AG09319 (cell line): Measurements from ENCODE around the gene MPZL3.

Experiments
- DNase-seq: peaks from one replicate; pipeline ENCODE4 v3.0.0-alpha.2; 2010; ENCODE audit warnings: low read depth; ENCODE audit errors: extremely low read depth
- CTCF ChIP-seq: IDR thresholded peaks from 2 replicates; pipeline ENCODE4 v1.5.1; 2011; ENCODE audit warnings: low read depth, mild to moderate bottlenecking, inconsistent platforms, low read length, moderate library complexity

The MPZL3 gene

DNA sequence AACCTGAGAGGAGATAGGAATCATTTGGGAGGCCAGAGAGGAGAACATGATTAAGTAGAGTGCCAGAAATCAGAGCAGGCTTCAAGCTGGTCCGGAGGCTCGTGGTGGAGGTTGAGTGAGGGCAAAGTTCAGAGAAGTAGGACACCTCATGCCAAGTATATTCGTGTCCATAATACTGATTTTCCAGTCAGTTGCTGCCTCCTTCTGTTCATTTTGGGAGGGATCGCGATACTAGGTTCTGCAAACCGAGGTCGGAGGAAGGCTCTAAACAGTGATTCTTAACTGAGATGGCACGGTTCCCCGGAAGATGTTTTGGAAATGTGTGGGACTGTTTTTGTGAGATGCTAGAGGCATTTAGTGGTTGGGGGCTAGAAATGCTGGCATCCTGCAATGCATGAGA lies 38.8 kb upstream of the MPZL3 start:
- DNase-seq, result no peak
- no peak for TF ChIP-seq CTCF

DNA sequence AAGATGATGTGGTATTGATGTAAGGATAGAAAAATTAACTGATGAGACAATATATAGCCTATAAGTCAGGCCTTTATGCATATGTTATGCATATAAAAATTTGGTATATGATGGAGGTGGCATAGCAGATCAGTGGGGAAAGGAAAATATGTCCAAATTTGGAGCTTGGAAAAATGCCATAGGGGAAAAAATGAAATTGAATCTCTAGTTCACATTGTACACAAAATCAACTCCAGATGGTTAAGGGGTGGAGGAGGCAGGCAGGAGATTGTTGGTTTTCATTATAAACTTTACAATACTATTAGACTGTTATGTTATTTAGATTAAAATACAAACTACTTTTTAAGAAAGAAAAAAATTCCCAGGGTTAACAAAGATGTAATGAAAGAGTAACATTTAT lies 37.2 kb upstream of the MPZL3 start:
- DNase-seq, result no peak
- no peak for TF ChIP-seq CTCF

- TF ChIP-seq CTCF, result no peak
- no peak for DNase-seq
Observed at GRCh38 chr11:118287006-118287405, 34.8 kb upstream of the MPZL3 start.

DNA sequence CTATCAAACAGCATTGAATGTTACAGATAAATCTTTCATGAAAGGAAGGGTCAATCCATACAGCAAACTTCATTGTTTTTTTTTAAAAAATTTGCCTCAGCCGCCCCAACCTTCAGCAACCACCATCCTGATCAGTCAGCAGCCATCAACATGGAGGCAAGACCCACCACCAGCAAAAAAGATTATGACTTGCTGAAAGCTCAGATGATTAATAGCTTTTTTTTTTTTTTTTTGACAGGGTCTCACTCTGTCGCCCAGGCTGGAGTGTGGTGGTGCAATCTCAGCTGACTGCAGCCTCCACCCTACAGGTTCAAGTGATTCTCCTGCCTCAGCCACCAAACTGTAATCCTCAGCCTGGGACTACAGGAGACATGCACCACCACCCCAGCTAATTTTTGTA lies 34.4 kb upstream of the MPZL3 start:
- DNase-seq, result no peak

DNA sequence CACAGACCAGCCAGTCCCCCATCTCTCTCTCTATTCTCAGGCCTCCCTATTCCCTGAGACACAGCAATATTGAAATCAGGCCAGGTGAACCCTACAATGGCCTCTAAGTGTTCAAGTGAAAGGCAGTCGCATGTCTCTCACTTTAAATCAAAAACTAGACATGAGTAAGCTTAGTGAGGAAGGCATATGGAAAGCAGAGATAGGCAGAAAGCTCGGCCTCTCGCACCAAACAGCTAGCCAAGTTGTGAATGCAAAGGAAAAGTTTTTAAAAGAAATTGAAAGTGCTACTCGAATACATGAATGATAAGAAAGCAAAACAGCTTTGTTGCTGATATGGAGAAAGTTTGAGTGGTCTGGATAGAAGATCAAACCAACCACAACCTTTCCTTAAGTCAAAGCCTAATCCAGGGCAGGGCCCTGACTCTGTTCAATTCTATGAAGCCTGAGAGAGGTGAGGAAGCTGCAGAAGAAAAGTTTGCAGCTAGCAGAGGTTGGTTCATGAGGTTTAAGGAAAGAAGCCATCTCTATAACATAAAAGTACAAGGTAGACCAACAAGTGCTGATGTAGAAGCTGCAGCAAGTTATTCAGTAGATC lies 31.7 kb upstream of the MPZL3 start:
- TF ChIP-seq CTCF, result no peak
- DNase-seq, result no peak

More for the DNA sequence above, 34.4 kb upstream of the MPZL3 start:
- TF ChIP-seq CTCF, result no peak

GRCh38 chr11:118283037-118283636 lies 31.0 kb upstream of the MPZL3 start:
- DNase-seq, result no peak
- TF ChIP-seq CTCF, result no peak

- no peak for TF ChIP-seq CTCF
- DNase-seq, result no peak
Observed at GRCh38 chr11:118282606-118283005, 30.4 kb upstream of the MPZL3 start.
